SU-DHL-6 (cell line): Measurements from ENCODE around the gene ATF3.

Experiments
- H2AFZ ChIP-seq: fragments of 200-600 bp; sonication (generic); 2 replicates; pipeline ENCODE4 v1.6.1; 2014; ENCODE audit warnings: low read depth, mild to moderate bottlenecking, moderate library complexity, mixed read lengths, antibody characterized with exemption, low read length; ENCODE audit not compliant: severe bottlenecking
- H3F3A ChIP-seq: fragments of 200-600 bp; shearing (Covaris generic); 2 replicates; pipeline ENCODE4 v1.6.0; 2016; ENCODE audit warnings: antibody characterized with exemption, mild to moderate bottlenecking; ENCODE audit not compliant: insufficient read depth
- H3K27ac ChIP-seq: fragments of 200-600 bp; sonication (generic); 2 replicates; pipeline ENCODE4 v1.5.1; 2016; ENCODE audit warnings: low read depth, mild to moderate bottlenecking, low read length, moderate library complexity, mixed read lengths
- H3K27me3 ChIP-seq: fragments of 200-600 bp; sonication (generic), shearing (Covaris generic); 2 replicates; pipeline ENCODE4 v1.6.0; 2014; ENCODE audit warnings: mild to moderate bottlenecking, low read length
- H3K36me3 ChIP-seq: fragments of 200-600 bp; sonication (generic); 2 replicates; pipeline ENCODE4 v1.6.1; 2014; ENCODE audit warnings: mild to moderate bottlenecking, low read length, mixed read lengths
- H3K4me2 ChIP-seq: fragments of 300-600, 200-600 bp; shearing (Covaris generic), sonication (generic); 2 replicates; pipeline ENCODE4 v1.6.0; 2014; ENCODE audit warnings: low read length, low read depth, mild to moderate bottlenecking; ENCODE audit not compliant: poor library complexity, severe bottlenecking
- H3K4me3 ChIP-seq: fragments of 200-600 bp; sonication (generic); 2 replicates; pipeline ENCODE4 v1.5.1; 2014; ENCODE audit warnings: antibody characterized with exemption, low read length, mild to moderate bottlenecking, mixed read lengths; ENCODE audit not compliant: insufficient read depth, poor library complexity, severe bottlenecking
- H3K79me2 ChIP-seq: fragments of 200-600 bp; sonication (generic); 2 replicates; pipeline ENCODE4 v1.6.1; 2014; ENCODE audit warnings: mild to moderate bottlenecking, low read length, moderate library complexity; ENCODE audit not compliant: insufficient read depth
- H3K9ac ChIP-seq: fragments of 200-600 bp; sonication (generic); 2 replicates; pipeline ENCODE4 v1.7.0; 2014; ENCODE audit warnings: mild to moderate bottlenecking, low read length
- H3K9me2 ChIP-seq: fragments of 200-600 bp; sonication (generic); replicated peaks from 2 replicates; pipeline ENCODE4 v1.6.1; 2014; ENCODE audit warnings: low read length; ENCODE audit not compliant: insufficient read depth
- H3K9me3 ChIP-seq: fragments of 200-600 bp; sonication (generic); 2 replicates; pipeline ENCODE4 v1.6.1; 2014; ENCODE audit warnings: low read length, mixed read lengths; ENCODE audit not compliant: insufficient read depth
- H4K20me1 ChIP-seq: fragments of 200-600 bp; sonication (generic); 2 replicates; pipeline ENCODE4 v1.6.1; 2014; ENCODE audit warnings: low read depth, mild to moderate bottlenecking, antibody characterized with exemption, low read length, moderate library complexity, mixed read lengths
- EZH2phosphoT487 ChIP-seq: fragments of 200-600 bp; sonication (generic), shearing (Covaris generic); conservative IDR thresholded peaks from 2 replicates; pipeline ENCODE4 v1.6.1; 2018; ENCODE audit warnings: mild to moderate bottlenecking, antibody characterized with exemption, low read length, moderate library complexity, mixed read lengths
- TF ChIP-seq, protein P1 (sequence below): fragments of 200-600 bp; sonication (generic); IDR thresholded peaks from one replicate; pipeline ENCODE4 v1.5.1; 2017; ENCODE audit warnings: antibody characterized with exemption, mild to moderate bottlenecking, low read length, moderate library complexity; ENCODE audit not compliant: insufficient read depth, poor library complexity, severe bottlenecking

The ATF3 gene

DNA sequence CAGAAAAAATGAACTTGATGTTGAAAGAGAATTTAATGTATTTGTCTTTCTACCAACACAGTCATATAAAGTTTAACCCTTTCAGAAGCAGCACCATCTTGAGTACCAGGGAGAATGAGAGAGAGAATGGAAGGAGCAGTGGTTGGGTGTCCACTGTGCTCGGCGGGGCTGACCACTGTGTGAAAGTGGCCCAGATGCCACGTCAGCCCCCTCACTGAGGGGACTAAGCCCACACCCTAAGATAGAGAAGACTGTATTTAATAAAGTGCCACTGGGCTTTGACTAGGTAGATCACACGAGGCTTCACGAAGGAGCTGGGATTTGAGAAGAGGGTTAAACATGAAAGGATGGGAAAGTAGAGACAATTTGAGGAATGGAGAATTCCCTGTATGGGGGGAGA lies 59.9 kb downstream of the ATF3 start:
- Histone ChIP-seq H3K4me3 (no peak overlapping the region), H4K20me1 (no peaks in the 10 kb centered on the region), H3K9me3 (no peaks in the 10 kb centered on the region), H3K27me3 (no peaks in the 10 kb centered on the region), H3K36me3 (no peaks in the 10 kb centered on the region), H3K27ac (no peak overlapping the region), H3K4me2 (no peak overlapping the region), H2AFZ (no peak overlapping the region), H3K9me2 (no peaks in the 10 kb centered on the region), H3F3A (no peaks in the 10 kb centered on the region), H3K9ac (no peak overlapping the region), H3K79me2 (no peaks in the 10 kb centered on the region)
- TF ChIP-seq, protein P1, sequence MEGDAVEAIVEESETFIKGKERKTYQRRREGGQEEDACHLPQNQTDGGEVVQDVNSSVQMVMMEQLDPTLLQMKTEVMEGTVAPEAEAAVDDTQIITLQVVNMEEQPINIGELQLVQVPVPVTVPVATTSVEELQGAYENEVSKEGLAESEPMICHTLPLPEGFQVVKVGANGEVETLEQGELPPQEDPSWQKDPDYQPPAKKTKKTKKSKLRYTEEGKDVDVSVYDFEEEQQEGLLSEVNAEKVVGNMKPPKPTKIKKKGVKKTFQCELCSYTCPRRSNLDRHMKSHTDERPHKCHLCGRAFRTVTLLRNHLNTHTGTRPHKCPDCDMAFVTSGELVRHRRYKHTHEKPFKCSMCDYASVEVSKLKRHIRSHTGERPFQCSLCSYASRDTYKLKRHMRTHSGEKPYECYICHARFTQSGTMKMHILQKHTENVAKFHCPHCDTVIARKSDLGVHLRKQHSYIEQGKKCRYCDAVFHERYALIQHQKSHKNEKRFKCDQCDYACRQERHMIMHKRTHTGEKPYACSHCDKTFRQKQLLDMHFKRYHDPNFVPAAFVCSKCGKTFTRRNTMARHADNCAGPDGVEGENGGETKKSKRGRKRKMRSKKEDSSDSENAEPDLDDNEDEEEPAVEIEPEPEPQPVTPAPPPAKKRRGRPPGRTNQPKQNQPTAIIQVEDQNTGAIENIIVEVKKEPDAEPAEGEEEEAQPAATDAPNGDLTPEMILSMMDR, result no peak
- no peak for TF ChIP-seq EZH2phosphoT487

DNA sequence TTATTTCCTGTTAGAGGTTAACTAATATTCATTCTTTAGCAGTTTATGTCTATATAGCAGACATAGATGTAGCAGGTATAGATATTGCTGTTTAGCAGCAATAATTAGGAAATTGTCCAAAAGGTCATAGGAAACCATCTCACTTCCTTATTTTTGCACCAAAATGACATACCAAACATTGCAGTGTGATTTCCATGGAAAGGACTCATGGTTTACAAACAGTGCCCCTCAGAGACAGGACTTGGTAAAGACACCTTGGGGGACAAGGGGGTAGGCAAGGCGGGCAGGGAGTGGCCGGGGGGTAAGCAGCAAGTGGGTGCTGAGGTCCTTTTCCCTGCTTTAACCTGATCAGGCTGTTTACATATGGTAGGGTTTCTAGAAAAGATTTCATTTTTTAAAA lies 60.5 kb downstream of the ATF3 start:
- H3K27ac ChIP-seq, result no peak overlapping the region
- TF ChIP-seq, protein P1, result no peak
- no peak for TF ChIP-seq EZH2phosphoT487

DNA sequence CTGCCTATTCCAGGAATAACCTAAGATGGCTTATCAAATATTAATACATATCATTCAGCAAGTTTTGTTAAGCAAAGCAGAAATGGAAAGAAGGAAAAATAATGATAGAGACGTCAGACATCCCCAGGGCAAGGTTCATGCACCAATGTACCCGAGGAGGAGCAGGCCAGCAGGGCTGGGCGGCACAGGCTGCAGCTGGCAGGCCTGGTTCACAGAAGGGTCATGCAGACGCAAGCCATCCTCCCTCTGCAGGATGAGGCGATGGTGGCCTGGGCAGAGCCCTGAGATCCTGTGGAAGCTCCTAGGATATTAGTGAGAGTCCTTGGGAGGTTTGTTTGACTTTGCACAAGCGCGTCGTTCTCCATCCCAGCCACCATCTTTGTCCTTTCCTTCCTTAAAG lies 61.0 kb downstream of the ATF3 start:
- Histone ChIP-seq H3K4me3 (no peak overlapping the region), H3K36me3 (no peaks in the 10 kb centered on the region), H3K9me3 (no peaks in the 10 kb centered on the region), H3F3A (no peaks in the 10 kb centered on the region), H3K4me2 (no peak overlapping the region), H3K79me2 (no peaks in the 10 kb centered on the region), H3K9ac (no peak overlapping the region), H3K27me3 (no peaks in the 10 kb centered on the region), H3K9me2 (no peaks in the 10 kb centered on the region), H3K27ac (no peak overlapping the region), H4K20me1 (no peaks in the 10 kb centered on the region), H2AFZ (no peak overlapping the region)
- no peak for TF ChIP-seq EZH2phosphoT487
- TF ChIP-seq, protein P1, result no peak

More for the DNA sequence above, 60.5 kb downstream of the ATF3 start:
- Histone ChIP-seq H3K27me3 (no peaks in the 10 kb centered on the region), H3K4me2 (no peak overlapping the region), H3K79me2 (no peaks in the 10 kb centered on the region), H4K20me1 (no peaks in the 10 kb centered on the region), H3K9me2 (no peaks in the 10 kb centered on the region), H3K9me3 (no peaks in the 10 kb centered on the region), H3K9ac (no peak overlapping the region), H3K4me3 (no peak overlapping the region), H3K36me3 (no peaks in the 10 kb centered on the region), H2AFZ (no peak overlapping the region), H3F3A (no peaks in the 10 kb centered on the region)

DNA sequence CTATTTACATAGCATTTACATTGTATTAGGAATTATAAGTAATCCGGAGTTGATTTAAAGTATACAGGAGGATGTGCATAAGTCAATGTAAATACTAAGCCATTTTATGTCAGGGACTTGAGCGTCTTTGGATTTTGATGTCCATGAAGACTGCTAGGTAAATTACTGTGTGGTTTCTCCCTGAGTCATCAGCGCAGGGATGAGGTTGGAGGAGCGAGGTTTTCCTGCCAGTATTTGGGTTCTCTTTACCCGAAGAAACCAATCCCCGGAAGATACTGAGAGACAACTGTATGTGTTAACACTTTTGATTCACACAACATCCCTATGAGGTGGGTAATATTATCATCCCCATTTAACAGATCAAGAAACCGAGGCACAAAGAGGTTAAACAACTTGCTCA lies 61.7 kb downstream of the ATF3 start:
- Histone ChIP-seq H3K4me3 (no peak overlapping the region), H3K27me3 (no peaks in the 10 kb centered on the region), H3K27ac (no peak overlapping the region), H4K20me1 (no peaks in the 10 kb centered on the region), H3K9me2 (no peaks in the 10 kb centered on the region), H2AFZ (no peak overlapping the region), H3F3A (no peaks in the 10 kb centered on the region), H3K36me3 (no peaks in the 10 kb centered on the region), H3K79me2 (no peaks in the 10 kb centered on the region), H3K9me3 (no peaks in the 10 kb centered on the region), H3K4me2 (no peak overlapping the region), H3K9ac (no peak overlapping the region)
- TF ChIP-seq, protein P1, result no peak
- TF ChIP-seq EZH2phosphoT487, result no peak
